Neuronal stem cell (in vitro differentiated cells): ENCODE data around the gene ATIC.

ENCODE experiments used
- DNase-seq: peaks from one replicate; pipeline ENCODE4 v3.0.0-alpha.2; 2013; ENCODE audit warnings: low spot score
- H2AFZ ChIP-seq: one replicate; pipeline ENCODE4 v1.6.1; 2013; ENCODE audit warnings: mild to moderate bottlenecking, low read length, inconsistent platforms
- H2AK5ac ChIP-seq: 2 replicates; pipeline ENCODE4 v1.6.1; 2013; ENCODE audit warnings: low read depth, mild to moderate bottlenecking, inconsistent platforms, low read length, moderate library complexity, mixed read lengths
- H2BK120ac ChIP-seq: 2 replicates; pipeline ENCODE4 v1.6.1; 2013; ENCODE audit warnings: low read depth, mild to moderate bottlenecking, inconsistent platforms, low read length, moderate library complexity, mixed read lengths
- H2BK12ac ChIP-seq: one replicate; pipeline ENCODE4 v1.6.1; 2013; ENCODE audit warnings: low read length, inconsistent platforms
- H2BK15ac ChIP-seq: 2 replicates; pipeline ENCODE4 v1.6.1; 2013; ENCODE audit warnings: mild to moderate bottlenecking, low read length, inconsistent platforms, mixed read lengths
- H2BK5ac ChIP-seq: one replicate; pipeline ENCODE4 v1.6.1; 2013; ENCODE audit warnings: inconsistent platforms, mild to moderate bottlenecking, low read length, moderate library complexity
- H3K14ac ChIP-seq: one replicate; pipeline ENCODE4 v1.6.1; 2013; ENCODE audit warnings: low read length, inconsistent platforms
- H3K18ac ChIP-seq: 2 replicates; pipeline ENCODE4 v1.6.1; 2013; ENCODE audit warnings: low read length, inconsistent platforms
- H3K23ac ChIP-seq: 2 replicates; pipeline ENCODE4 v1.6.1; 2013; ENCODE audit warnings: low read depth, mild to moderate bottlenecking, mixed read lengths, low read length, inconsistent platforms; ENCODE audit not compliant: poor library complexity
- H3K27ac ChIP-seq: replicated peaks from 3 replicates; pipeline ENCODE4 v1.5.1; 2013; ENCODE audit warnings: low read length, inconsistent platforms
- H3K27me3 ChIP-seq, 3 experiments: 2 replicates each; pipeline ENCODE4 v1.6.1; 2013; ENCODE audit warnings: low read length in 3 of 3, mild to moderate bottlenecking in 2 of 3, inconsistent platforms in 1 of 3, low read depth in 1 of 3, mixed read lengths in 1 of 3, moderate library complexity in 1 of 3; ENCODE audit not compliant: control insufficient read depth in 3 of 3, insufficient read depth in 3 of 3
- H3K36me3 ChIP-seq, 2 donors: replicated peaks in 1 of 2; 2 replicates each; pipeline ENCODE4 v1.6.1; 2013; ENCODE audit warnings: low read length in 2 of 2; ENCODE audit not compliant: control insufficient read depth in 2 of 2, insufficient read depth in 2 of 2
- H3K4ac ChIP-seq: 2 replicates; pipeline ENCODE4 v1.6.1; 2013; ENCODE audit warnings: inconsistent platforms, mild to moderate bottlenecking, low read length, moderate library complexity
- H3K4me1 ChIP-seq, 2 donors: 1 replicate in 1 of 2; 2 replicates in 1 of 2; pipeline ENCODE4 v1.6.1; 2013; ENCODE audit warnings: low read length in 2 of 2, low read depth in 1 of 2; ENCODE audit not compliant: control insufficient read depth in 2 of 2, insufficient read depth in 1 of 2
- H3K4me2 ChIP-seq: one replicate; pipeline ENCODE4 v1.6.1; 2013; ENCODE audit warnings: mild to moderate bottlenecking, low read length, inconsistent platforms; ENCODE audit not compliant: insufficient read depth, poor library complexity, severe bottlenecking
- H3K4me3 ChIP-seq, 2 donors: 2 replicates each; pipeline ENCODE4 v1.5.1; 2013; ENCODE audit warnings: low read length in 2 of 2, mild to moderate bottlenecking in 2 of 2, inconsistent platforms in 1 of 2, moderate library complexity in 1 of 2
- H3K79me1 ChIP-seq: one replicate; pipeline ENCODE4 v1.6.1; 2013; ENCODE audit warnings: low read depth, mild to moderate bottlenecking, inconsistent platforms, low read length, moderate library complexity
- H3K9ac ChIP-seq: one replicate; pipeline ENCODE4 v1.6.1; 2013; ENCODE audit warnings: mild to moderate bottlenecking, low read depth, low read length, inconsistent platforms; ENCODE audit not compliant: poor library complexity
- H3K9me3 ChIP-seq, 2 donors: replicated peaks in 1 of 2; 2 replicates each; pipeline versions ENCODE3 to v1.6.1; 2013; ENCODE audit warnings: low read length in 2 of 2, mild to moderate bottlenecking in 2 of 2, inconsistent platforms in 1 of 2, low read depth in 1 of 2, mixed read lengths in 1 of 2, moderate library complexity in 1 of 2; ENCODE audit not compliant: control insufficient read depth in 2 of 2, insufficient read depth in 1 of 2
- H4K8ac ChIP-seq: one replicate; pipeline ENCODE4 v1.6.1; 2013; ENCODE audit warnings: low read depth, mild to moderate bottlenecking, inconsistent platforms, low read length, moderate library complexity
- H4K91ac ChIP-seq: one replicate; pipeline ENCODE4 v1.6.1; 2013; ENCODE audit warnings: low read length, low read depth, mild to moderate bottlenecking, inconsistent platforms; ENCODE audit not compliant: poor library complexity
- WGBS, 2 donors: extraction: QIAGEN DNeasy Blood & Tissue Kit; methylation state at CpG; one replicate each; pipeline ENCODE4 v1.1.7; 2013; ENCODE audit warnings: missing lambda C conversion rate in 2 of 2, mixed read lengths in 1 of 2; ENCODE audit not compliant: insufficient read length in 2 of 2, insufficient replicate concordance in 1 of 2; ENCODE audit errors: extremely low coverage in 2 of 2; 5-methylcytosine and 5-hydroxymethylcytosine counted together

Gene ATIC

DNA sequence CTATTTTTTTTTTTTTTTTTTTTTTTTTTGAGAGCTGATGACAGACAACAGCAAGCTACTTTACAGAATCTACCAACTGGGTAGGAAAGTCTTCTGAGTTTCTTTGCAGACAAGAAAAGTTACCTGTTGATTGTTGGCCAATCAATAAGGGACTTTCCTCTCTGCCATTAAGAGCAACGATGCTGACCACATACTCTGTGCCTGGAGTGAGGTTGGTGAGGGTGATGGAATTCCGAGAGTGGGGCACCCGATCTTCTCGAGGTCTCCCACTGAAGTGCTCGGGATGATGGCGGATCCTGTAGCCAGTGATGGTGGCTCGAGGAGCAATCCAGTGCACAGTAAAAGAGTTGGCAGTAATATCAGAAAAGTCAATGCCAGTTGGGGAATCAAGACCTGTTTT, 74.7 kb downstream of the ATIC start:
- H3K9me3 ChIP-seq, result peaks cover 0 to 3% of the 10 kb centered on the region in 2 donors
- no peak overlapping the region for H4K91ac ChIP-seq
- no peaks in the 10 kb centered on the region for H3K27me3 ChIP-seq
- H2BK15ac ChIP-seq, result no peak overlapping the region
- no peak overlapping the region for H2BK5ac ChIP-seq
- H3K4me1 ChIP-seq, result no peaks in the 10 kb centered on the region
- no peak overlapping the region for H2AFZ ChIP-seq
- H3K4ac ChIP-seq, result no peak overlapping the region
- H2BK120ac ChIP-seq, result no peak overlapping the region
- no peak overlapping the region for H3K14ac ChIP-seq
- H4K8ac ChIP-seq, result no peak overlapping the region
- DNase-seq, result no peak
- H2AK5ac ChIP-seq, result no peak overlapping the region
- no peak overlapping the region for H3K23ac ChIP-seq
- H3K36me3 ChIP-seq, result peaks cover 23 to 78% of the 10 kb centered on the region in 2 donors
- H3K18ac ChIP-seq, result no peak overlapping the region
- H2BK12ac ChIP-seq, result no peak overlapping the region
- no peak overlapping the region for H3K9ac ChIP-seq
- H3K4me2 ChIP-seq, result no peak overlapping the region
- no CpG with 5 or more reads among the region's 7 CpGs for WGBS, 2 donors
- no peak overlapping the region for H3K27ac ChIP-seq
- no peak overlapping the region for H3K4me3 ChIP-seq
- no peaks in the 10 kb centered on the region for H3K79me1 ChIP-seq

DNA sequence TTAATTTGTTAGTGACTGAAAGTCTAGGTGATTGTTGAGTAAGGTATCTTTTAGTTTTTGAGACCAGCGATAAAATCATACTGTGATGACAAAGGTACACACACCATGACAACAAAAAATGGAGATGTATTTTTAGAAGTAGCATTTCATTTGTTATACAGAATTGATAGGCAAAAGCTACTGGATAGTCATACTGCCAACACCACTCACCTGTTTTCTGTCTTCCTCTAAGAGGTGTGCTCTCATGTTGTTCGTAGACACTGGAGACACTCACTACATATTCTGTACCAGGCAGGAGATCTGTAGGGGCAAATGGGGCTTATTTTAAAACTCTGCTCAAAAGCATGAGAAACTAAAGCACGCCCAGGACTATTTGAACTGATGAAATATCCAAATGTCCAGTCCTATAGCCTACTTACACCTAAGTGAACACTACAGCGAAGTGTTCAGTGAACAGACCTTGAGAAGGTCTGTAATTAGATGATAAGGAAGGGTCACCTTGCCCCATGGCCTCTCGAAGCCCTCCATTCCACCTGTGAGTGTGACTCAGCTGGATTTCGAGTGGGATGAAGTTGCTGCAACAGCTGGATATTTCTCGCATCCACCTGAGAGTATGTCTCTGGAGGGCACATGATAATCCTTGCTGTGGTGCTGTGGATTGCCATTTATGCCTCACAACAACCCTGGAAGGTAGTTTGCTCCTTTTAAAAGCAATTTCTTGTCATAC, 76.3 kb downstream of the ATIC start:
- H3K4me3 ChIP-seq, result no peak overlapping the region
- no peak overlapping the region for H3K9ac ChIP-seq
- H4K8ac ChIP-seq, result no peak overlapping the region
- H3K4me1 ChIP-seq, result no peaks in the 10 kb centered on the region
- no CpG with 5 or more reads among the region's 7 CpGs for WGBS, 2 donors
- H2BK120ac ChIP-seq, result no peak overlapping the region
- H3K14ac ChIP-seq, result no peak overlapping the region
- no peak overlapping the region for H2BK15ac ChIP-seq
- peaks cover 3% of the 10 kb centered on the region for H3K79me1 ChIP-seq
- H3K4me2 ChIP-seq, result no peak overlapping the region
- no peak overlapping the region for H2BK5ac ChIP-seq
- no peak overlapping the region for H3K4ac ChIP-seq
- no peak overlapping the region for H3K23ac ChIP-seq
- no peaks in the 10 kb centered on the region for H3K27me3 ChIP-seq
- H4K91ac ChIP-seq, result no peak overlapping the region
- H3K36me3 ChIP-seq, result peaks cover 27 to 79% of the 10 kb centered on the region in 2 donors
- no peak for DNase-seq
- no peak overlapping the region for H2AFZ ChIP-seq
- no peak overlapping the region for H3K18ac ChIP-seq
- H2AK5ac ChIP-seq, result no peak overlapping the region
- no peak overlapping the region for H2BK12ac ChIP-seq
- no peak overlapping the region for H3K27ac ChIP-seq
- H3K9me3 ChIP-seq, result peaks cover 0 to 3% of the 10 kb centered on the region in 2 donors

DNA sequence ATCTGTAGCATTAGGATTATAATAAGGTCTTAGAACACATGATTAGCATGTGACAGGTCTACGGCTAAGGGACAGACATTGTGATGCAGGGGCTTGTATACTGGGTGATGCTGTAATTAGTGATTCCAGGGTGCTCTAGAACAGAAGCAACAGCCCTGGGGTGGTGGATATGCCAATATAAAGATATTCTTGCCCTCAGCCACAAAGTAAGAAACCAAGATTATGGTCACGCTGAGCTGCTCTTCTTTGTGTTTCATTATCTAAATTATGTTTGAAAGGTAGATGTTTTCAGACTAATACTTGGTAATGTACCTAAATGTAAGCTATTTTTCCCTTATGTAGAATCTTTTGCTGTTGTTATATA, 78.7 kb downstream of the ATIC start:
- no peak overlapping the region for H3K14ac ChIP-seq
- H3K36me3 ChIP-seq, result peaks cover 28 to 84% of the 10 kb centered on the region in 2 donors
- no peak overlapping the region for H4K8ac ChIP-seq
- H2AK5ac ChIP-seq, result no peak overlapping the region
- no peaks in the 10 kb centered on the region for H3K4me1 ChIP-seq
- no peak overlapping the region for H3K18ac ChIP-seq
- H3K4me2 ChIP-seq, result no peak overlapping the region
- H3K9me3 ChIP-seq, result peaks cover 0 to 3% of the 10 kb centered on the region in 2 donors
- H2BK15ac ChIP-seq, result no peak overlapping the region
- no peak overlapping the region for H3K23ac ChIP-seq
- H3K4me3 ChIP-seq, result no peak overlapping the region
- peaks cover 3% of the 10 kb centered on the region for H3K79me1 ChIP-seq
- no peak overlapping the region for H2BK12ac ChIP-seq
- no peak overlapping the region for H4K91ac ChIP-seq
- DNase-seq, result no peak
- H3K9ac ChIP-seq, result no peak overlapping the region
- H3K4ac ChIP-seq, result no peak overlapping the region
- no peak overlapping the region for H2BK5ac ChIP-seq
- WGBS, 2 donors, result no CpG with 5 or more reads among the region's 2 CpGs
- no peak overlapping the region for H3K27ac ChIP-seq
- no peak overlapping the region for H2BK120ac ChIP-seq
- no peak overlapping the region for H2AFZ ChIP-seq
- H3K27me3 ChIP-seq, result no peaks in the 10 kb centered on the region

DNA sequence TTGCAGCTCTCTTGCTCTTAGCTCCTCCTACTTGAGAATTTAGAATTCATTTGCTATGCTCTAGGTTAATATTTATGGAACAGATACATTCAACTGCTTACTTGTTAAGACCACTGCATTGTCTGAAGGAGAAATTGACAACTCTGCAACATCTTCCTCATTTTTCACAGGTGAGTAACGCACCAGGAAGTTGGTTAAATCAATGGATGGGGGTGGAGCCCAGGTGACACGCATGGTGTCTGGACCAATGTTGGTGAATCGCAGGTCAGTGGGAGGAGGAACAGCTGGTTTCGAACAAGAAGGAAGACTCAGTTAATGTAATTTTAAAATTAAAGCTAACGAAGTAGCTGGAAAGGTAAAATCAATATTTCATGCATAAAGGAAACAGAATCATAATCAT, 79.7 kb downstream of the ATIC start:
- H3K9me3 ChIP-seq, result peaks cover 0 to 3% of the 10 kb centered on the region in 2 donors
- no peak overlapping the region for H3K4me3 ChIP-seq
- no peak overlapping the region for H3K4me2 ChIP-seq
- DNase-seq, result no peak
- H3K18ac ChIP-seq, result no peak overlapping the region
- H3K14ac ChIP-seq, result no peak overlapping the region
- H2AFZ ChIP-seq, result no peak overlapping the region
- H2BK15ac ChIP-seq, result no peak overlapping the region
- H4K8ac ChIP-seq, result no peak overlapping the region
- no peak overlapping the region for H3K4ac ChIP-seq
- no peaks in the 10 kb centered on the region for H3K4me1 ChIP-seq
- no peak overlapping the region for H3K23ac ChIP-seq
- H2BK5ac ChIP-seq, result no peak overlapping the region
- H3K27me3 ChIP-seq, result no peaks in the 10 kb centered on the region
- H2BK12ac ChIP-seq, result no peak overlapping the region
- WGBS, 2 donors, result no CpG with 5 or more reads among the region's 5 CpGs
- H3K36me3 ChIP-seq, result peaks cover 28 to 88% of the 10 kb centered on the region in 2 donors
- no peak overlapping the region for H4K91ac ChIP-seq
- H3K27ac ChIP-seq, result no peak overlapping the region
- H2BK120ac ChIP-seq, result no peak overlapping the region
- H2AK5ac ChIP-seq, result no peak overlapping the region
- no peak overlapping the region for H3K9ac ChIP-seq
- H3K79me1 ChIP-seq, result peaks cover 3% of the 10 kb centered on the region
